Measurements from ENCODE around the gene CNTNAP4.

CNTNAP4 gene

DNA sequence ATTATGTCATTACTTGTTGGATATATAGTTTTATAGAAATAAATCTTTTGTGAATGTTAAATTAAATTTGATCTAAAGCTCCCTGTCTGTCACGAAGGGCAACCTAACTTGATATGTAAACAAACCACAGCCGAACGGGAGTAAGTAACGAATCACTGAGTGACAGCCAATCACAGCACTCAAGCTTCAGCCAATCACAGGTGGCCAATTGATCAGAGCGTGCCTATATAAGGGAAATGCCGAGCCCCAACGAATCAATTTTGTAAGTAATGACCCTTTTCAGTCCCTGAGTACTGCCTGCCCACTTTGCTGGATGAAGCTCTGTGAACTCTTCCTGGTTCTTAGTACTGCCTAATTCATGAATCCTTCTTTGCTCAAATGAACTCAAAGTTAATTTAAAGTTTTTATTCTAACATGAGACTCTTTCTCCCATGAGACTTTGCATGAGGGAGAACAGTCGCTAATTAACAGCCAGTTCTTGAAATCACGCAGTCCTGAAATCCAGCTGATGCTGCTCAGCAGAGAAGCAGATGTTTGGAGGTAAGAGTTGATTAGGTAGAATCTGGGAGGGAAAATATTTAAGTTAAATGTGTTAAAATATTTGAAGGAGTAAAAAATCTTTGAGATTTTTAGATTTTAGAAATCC lies 302.2 kb downstream of the CNTNAP4 start:
- H3K4me3 ChIP-seq (ENCODE audit: control insufficient read depth, low read depth, low read length) = no peak overlapping the region
- no peak for DNase-seq (ENCODE audit: low read depth)
- TF ChIP-seq, protein P1, sequence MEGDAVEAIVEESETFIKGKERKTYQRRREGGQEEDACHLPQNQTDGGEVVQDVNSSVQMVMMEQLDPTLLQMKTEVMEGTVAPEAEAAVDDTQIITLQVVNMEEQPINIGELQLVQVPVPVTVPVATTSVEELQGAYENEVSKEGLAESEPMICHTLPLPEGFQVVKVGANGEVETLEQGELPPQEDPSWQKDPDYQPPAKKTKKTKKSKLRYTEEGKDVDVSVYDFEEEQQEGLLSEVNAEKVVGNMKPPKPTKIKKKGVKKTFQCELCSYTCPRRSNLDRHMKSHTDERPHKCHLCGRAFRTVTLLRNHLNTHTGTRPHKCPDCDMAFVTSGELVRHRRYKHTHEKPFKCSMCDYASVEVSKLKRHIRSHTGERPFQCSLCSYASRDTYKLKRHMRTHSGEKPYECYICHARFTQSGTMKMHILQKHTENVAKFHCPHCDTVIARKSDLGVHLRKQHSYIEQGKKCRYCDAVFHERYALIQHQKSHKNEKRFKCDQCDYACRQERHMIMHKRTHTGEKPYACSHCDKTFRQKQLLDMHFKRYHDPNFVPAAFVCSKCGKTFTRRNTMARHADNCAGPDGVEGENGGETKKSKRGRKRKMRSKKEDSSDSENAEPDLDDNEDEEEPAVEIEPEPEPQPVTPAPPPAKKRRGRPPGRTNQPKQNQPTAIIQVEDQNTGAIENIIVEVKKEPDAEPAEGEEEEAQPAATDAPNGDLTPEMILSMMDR (IDR thresholded peaks at IDR 0.05; ENCODE audit: control insufficient read depth, insufficient read depth, low read depth, low read length, missing control alignments) = no peak

DNA sequence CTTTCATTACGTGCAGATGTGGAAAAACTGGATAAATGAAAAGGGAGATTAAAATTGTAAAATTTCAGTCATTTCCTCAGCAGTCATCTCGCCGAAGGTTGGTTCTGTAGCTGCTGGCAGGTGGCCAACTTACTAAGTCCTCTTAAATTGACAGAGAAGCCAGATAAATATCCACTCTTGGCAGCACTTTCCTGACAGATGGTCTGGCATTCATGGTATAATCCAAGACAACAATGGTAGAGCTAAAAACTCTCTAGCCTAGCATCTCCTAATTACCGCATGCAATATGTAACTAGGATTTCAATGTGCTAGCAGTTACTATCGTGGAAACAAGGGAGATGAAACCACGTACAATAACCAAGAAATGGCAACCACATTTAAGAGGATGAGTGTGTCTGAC lies 306.3 kb downstream of the CNTNAP4 start:
- DNase-seq (ENCODE audit: low read depth) = no peak
- no peak overlapping the region for H3K4me3 ChIP-seq (ENCODE audit: control insufficient read depth, low read depth, low read length)
- TF ChIP-seq, protein P1 (IDR thresholded peaks at IDR 0.05; ENCODE audit: control insufficient read depth, insufficient read depth, low read depth, low read length, missing control alignments) = no peak

DNA sequence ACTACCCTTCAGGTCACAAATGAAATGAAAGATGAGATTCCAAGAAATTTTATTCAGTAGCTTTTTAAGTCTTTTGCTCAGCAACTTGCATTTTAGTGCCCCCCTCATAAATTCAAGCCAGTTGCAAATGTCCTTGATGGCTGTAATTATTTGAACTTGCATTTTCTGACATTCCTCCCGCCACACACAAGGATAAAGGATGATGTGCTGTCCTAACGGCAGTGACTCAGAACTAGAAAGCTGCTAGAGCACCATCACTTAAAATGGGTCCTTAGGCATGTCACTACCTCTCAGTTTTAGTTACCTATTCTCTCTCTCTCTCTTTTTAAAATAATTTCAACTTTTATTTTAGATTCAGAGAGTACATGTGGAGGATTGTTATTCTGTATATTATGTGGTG lies 306.7 kb downstream of the CNTNAP4 start:
- no peak for DNase-seq (ENCODE audit: low read depth)
- TF ChIP-seq, protein P1 (IDR thresholded peaks at IDR 0.05; ENCODE audit: control insufficient read depth, insufficient read depth, low read depth, low read length, missing control alignments) = no peak
- no peak overlapping the region for H3K4me3 ChIP-seq (ENCODE audit: control insufficient read depth, low read depth, low read length)

DNA sequence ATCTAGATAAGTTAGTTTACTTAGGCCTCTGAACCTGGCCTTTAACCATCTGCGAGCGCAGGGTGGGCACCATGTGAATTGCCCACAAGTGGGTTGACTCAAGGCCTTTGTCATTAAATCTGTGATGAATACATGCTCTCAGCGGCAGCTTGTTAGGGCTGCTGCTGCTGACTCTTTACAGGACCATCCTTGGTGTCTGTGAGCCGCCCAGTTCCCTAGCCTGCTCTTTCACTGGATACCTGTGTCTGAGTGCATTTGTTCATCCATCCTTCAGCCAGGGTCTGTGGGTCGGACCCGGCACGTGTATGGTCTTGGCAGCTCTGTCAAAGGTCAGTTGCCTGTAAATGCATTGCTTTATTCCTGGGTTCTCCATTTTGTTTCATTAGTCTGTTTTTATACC lies 321.3 kb downstream of the CNTNAP4 start:
- DNase-seq (ENCODE audit: low read depth) = no peak
- TF ChIP-seq, protein P1 (IDR thresholded peaks at IDR 0.05; ENCODE audit: control insufficient read depth, insufficient read depth, low read depth, low read length, missing control alignments) = no peak
- H3K4me3 ChIP-seq (ENCODE audit: control insufficient read depth, low read depth, low read length) = no peak overlapping the region

DNA sequence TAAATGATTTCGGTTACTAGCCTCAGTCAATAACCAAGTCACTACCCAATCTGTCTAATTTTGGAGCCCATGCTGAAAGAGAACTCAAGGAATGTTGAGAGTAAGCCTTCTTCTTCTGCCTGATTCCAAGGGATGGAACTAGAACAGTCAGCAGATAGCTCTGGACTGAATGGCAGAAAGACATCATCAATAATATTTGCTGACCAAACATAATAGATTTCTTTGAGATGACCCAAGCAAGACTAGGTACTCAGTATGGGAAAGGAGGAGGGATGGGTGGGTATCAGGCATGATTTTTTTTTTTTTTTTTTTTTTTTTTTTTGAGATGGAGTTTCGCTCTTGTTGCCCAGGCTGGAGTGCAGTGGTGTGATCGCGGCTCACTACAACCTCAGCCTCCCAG lies 330.1 kb downstream of the CNTNAP4 start:
- no peak for DNase-seq (ENCODE audit: low read depth)
- no peak overlapping the region for H3K4me3 ChIP-seq (ENCODE audit: control insufficient read depth, low read depth, low read length)
- TF ChIP-seq, protein P1 (IDR thresholded peaks at IDR 0.05; ENCODE audit: control insufficient read depth, insufficient read depth, low read depth, low read length, missing control alignments) = no peak

Measured in AG09309 (cell line).